COLO668 (cell line): ENCODE data around the gene LINGO3.
A peak's percentile ranks its signal among the peaks of the same experiment; 100 is the strongest.

ENCODE experiments used
- DNase-seq: peaks from one replicate; lab custom pipeline; 2025; ENCODE audit not compliant: unreplicated experiment; lab: John Stamatoyannopoulos, UW

LINGO3 gene

GRCh38 chr19:2307518-2308012, 389 bp downstream of the LINGO3 start:
- no peak for DNase-seq

- DNase-seq, result no peak
Observed at GRCh38 chr19:2306971-2307370, 983 bp downstream of the LINGO3 start.

GRCh38 chr19:2306281-2306806, 1.6 kb downstream of the LINGO3 start:
- peak; percentile 19 for DNase-seq

- no peak for DNase-seq
Observed at GRCh38 chr19:2305452-2306280, 2.3 kb downstream of the LINGO3 start.

GRCh38 chr19:2303211-2303798, 4.6 kb downstream of the LINGO3 start:
- DNase-seq, result no peak

GRCh38 chr19:2302319-2303210, 5.4 kb downstream of the LINGO3 start:
- DNase-seq, result peak; percentile 56

GRCh38 chr19:2300533-2300932, 7.4 kb downstream of the LINGO3 start:
- DNase-seq, result no peak

- DNase-seq, result no peak
Observed at GRCh38 chr19:2296141-2296540, 11.8 kb downstream of the LINGO3 start.

- no peak for DNase-seq
Observed at GRCh38 chr19:2294687-2295335, 13.1 kb downstream of the LINGO3 start.

- peak; percentile 78 for DNase-seq
Observed at GRCh38 chr19:2291185-2291751, 16.7 kb downstream of the LINGO3 start.

GRCh38 chr19:2290441-2291184, 17.3 kb downstream of the LINGO3 start:
- peak; percentile 85 for DNase-seq

GRCh38 chr19:2289714-2290435, 18.1 kb downstream of the LINGO3 start:
- peak; percentile 59 for DNase-seq

GRCh38 chr19:2288818-2289713, 18.9 kb downstream of the LINGO3 start:
- DNase-seq, result no peak

- no peak for DNase-seq
Observed at GRCh38 chr19:2288338-2288817, 19.6 kb downstream of the LINGO3 start.

GRCh38 chr19:2287585-2288337, 20.2 kb downstream of the LINGO3 start:
- DNase-seq, result no peak

GRCh38 chr19:2286402-2287140, 21.4 kb downstream of the LINGO3 start:
- no peak for DNase-seq
